GM12878 (cell line): ENCODE data around the gene STXBP4. TPM values are rescaled to one million over a fixed set of nuclear protein-coding genes. Genes with fewer than 3 reads are reported as not detected.

ENCODE experiments used
- ATF2 ChIP-seq: IDR thresholded peaks from 2 replicates; pipeline ENCODE4 v1.6.1; 2012; ENCODE audit warnings: low read length, inconsistent platforms
- BCLAF1 ChIP-seq: fragments of 450-650 bp; IDR thresholded peaks from 2 replicates; pipeline ENCODE4 v1.6.1; 2017; ENCODE audit warnings: antibody characterized with exemption, mild to moderate bottlenecking, moderate library complexity
- BRCA1 ChIP-seq: IDR thresholded peaks from 2 replicates; pipeline ENCODE4 v1.6.1; 2011; ENCODE audit warnings: low read depth, low read length, improper control_type of control experiment
- GATAD2B ChIP-seq: fragments of 450-650 bp; conservative IDR thresholded peaks from 2 replicates; pipeline ENCODE4 v1.6.1; 2017; ENCODE audit warnings: low read depth, mild to moderate bottlenecking, moderate library complexity
- IRF3 ChIP-seq: fragments of 450-650 bp; IDR thresholded peaks from 2 replicates; pipeline ENCODE4 v1.6.1; 2014; ENCODE audit warnings: mild to moderate bottlenecking
- JUNB ChIP-seq: IDR thresholded peaks from 2 replicates; pipeline ENCODE4 v1.6.1; 2016; ENCODE audit warnings: antibody characterized with exemption, mild to moderate bottlenecking
- PAX5 ChIP-seq: IDR thresholded peaks from 2 replicates; pipeline ENCODE4 v1.6.1; 2011; ENCODE audit warnings: low read depth, low read length, borderline replicate concordance
- PBX3 ChIP-seq: IDR thresholded peaks from 2 replicates; pipeline ENCODE4 v1.6.1; 2011; ENCODE audit warnings: mild to moderate bottlenecking, low read depth, low read length, moderate library complexity; ENCODE audit not compliant: insufficient replicate concordance
- SKIL ChIP-seq: fragments of 450-650 bp; IDR thresholded peaks from 2 replicates; pipeline ENCODE4 v1.6.1; 2017; ENCODE audit warnings: mild to moderate bottlenecking, low read depth, inconsistent platforms; ENCODE audit not compliant: poor library complexity, severe bottlenecking
- SMAD5 ChIP-seq: IDR thresholded peaks from 2 replicates; pipeline ENCODE4 v1.6.1; 2016; ENCODE audit warnings: antibody characterized with exemption, low read depth
- SUPT20H ChIP-seq: IDR thresholded peaks from 2 replicates; pipeline ENCODE4 v1.6.1; 2011; ENCODE audit warnings: low read depth, mild to moderate bottlenecking, low read length, moderate library complexity, borderline replicate concordance; ENCODE audit not compliant: control insufficient read depth
- TCF12 ChIP-seq: IDR thresholded peaks from 2 replicates; pipeline ENCODE4 v1.6.1; 2011; ENCODE audit warnings: low read depth, mild to moderate bottlenecking, low read length
- polyA plus RNA-seq, 11 experiments: library from polyadenylated mRNA; depleted of rRNA in 4 of 11; unstranded in 6 of 11; stranded (reverse) in 5 of 11; fragments of >200 nt; fragmentation: Nextera tagmentation in 4 of 11; fragmentation: Illumina TruSeq in 1 of 11; extraction: Ambion mirVana in 4 of 11; extraction: Trizol in 1 of 11; gene quantifications; 1 replicate in 1 of 11; 2 replicates in 10 of 11; pipeline versions ENCODE4 v1.2.1 to v1.2.3, GENCODE V29; 2011 to 2016; ENCODE audit warnings: inconsistent platforms in 2 of 11, missing spikeins in 2 of 11, low read depth in 1 of 11
- total RNA-seq, 4 experiments: library from RNA; depleted of rRNA in 3 of 4; stranded (reverse); fragments of >200 nt in 3 of 4; fragmentation: Illumina TruSeq in 1 of 4; extraction: Trizol in 1 of 4; gene quantifications; 2 replicates each; pipeline versions ENCODE4 v1.2.1 to v1.2.3, GENCODE V29; 2013 to 2021

Gene STXBP4
- total and polyA plus RNA-seq, 10 of the 15 experiments (the other 5 are each of a cell fraction or from before 2014, with no cell fraction given) = 4.3 to 11.0 (median 6.7) TPM

GRCh38 chr17:55154101-55154500 is 185.5 kb downstream of the STXBP4 start (continued):
- no peak for TF ChIP-seq BCLAF1
- no peak for TF ChIP-seq JUNB
- no peak for TF ChIP-seq SUPT20H
- no peak for TF ChIP-seq ATF2
- TF ChIP-seq IRF3 = no peak
- TF ChIP-seq SMAD5 = no peak
- TF ChIP-seq PAX5 = no peak
- no peak for TF ChIP-seq PBX3
- no peak for TF ChIP-seq SKIL
- no peak for TF ChIP-seq BRCA1
- TF ChIP-seq TCF12 = no peak
- no peak for TF ChIP-seq GATAD2B
